SK-N-SH (cell line): ENCODE results near the gene CDH13. TPM values are rescaled to one million over a fixed set of nuclear protein-coding genes. Genes with fewer than 3 reads are reported as not detected.

Experiments
- CTCF ChIA-PET: fragments of 300-600, 350-600 bp; formaldehyde crosslinking; extraction: SDS; loops from one replicate; lab custom pipeline; 2021; lab: Yijun Ruan, JAX
- POLR2A ChIA-PET: fragments of 350-600 bp; sonication (Branson Sonifier 250); formaldehyde crosslinking; extraction: SDS; loops from one replicate; lab custom pipeline; 2020; ENCODE audit warnings: antibody characterized with exemption, inconsistent platforms; lab: Yijun Ruan, JAX
- DNase-seq: peaks from one replicate; pipeline ENCODE4 v3.0.0; 2012
- H2AFZ ChIP-seq: fragments of 200-600 bp; sonication (generic); 2 replicates; pipeline ENCODE4 v1.8.1; 2016; ENCODE audit warnings: antibody characterized with exemption, mild to moderate bottlenecking, low read depth
- H3F3A ChIP-seq: fragments of 200-600 bp; sonication (generic); replicated peaks from 2 replicates; pipeline ENCODE3; 2016; ENCODE audit warnings: antibody characterized with exemption, mild to moderate bottlenecking; ENCODE audit not compliant: insufficient read depth
- H3K27ac ChIP-seq, 2 experiments: fragments of 200-500 bp in 1 of 2; fragments of 200-600 bp in 1 of 2; sonication (Bioruptor generic) in 1 of 2; sonication (generic), shearing (Covaris generic) in 1 of 2; 2 replicates each; pipeline versions ENCODE4 v1.5.1 to v1.6.1; 2014 to 2016; ENCODE audit warnings: low read depth in 2 of 2, inconsistent platforms in 1 of 2, low read length in 1 of 2, mild to moderate bottlenecking in 1 of 2, mixed read lengths in 1 of 2
- H3K27me3 ChIP-seq: fragments of 200-600 bp; sonication (generic), shearing (Covaris generic); 2 replicates; pipeline ENCODE4 v1.6.1; 2016; ENCODE audit warnings: mixed run types; ENCODE audit not compliant: insufficient read depth
- H3K36me3 ChIP-seq, 2 experiments: fragments of 200-500 bp in 1 of 2; fragments of 200-600 bp in 1 of 2; sonication (Bioruptor generic) in 1 of 2; sonication (generic) in 1 of 2; replicated peaks in 1 of 2; 2 replicates each; pipeline versions ENCODE3 to v1.5.1; 2014 to 2016; ENCODE audit warnings: low read length in 1 of 2, mild to moderate bottlenecking in 1 of 2; ENCODE audit not compliant: insufficient read depth in 2 of 2, control insufficient read depth in 1 of 2
- H3K4me1 ChIP-seq, 2 experiments: fragments of 200-500 bp in 1 of 2; fragments of 200-600 bp in 1 of 2; sonication (Bioruptor generic) in 1 of 2; sonication (generic), shearing (Covaris generic) in 1 of 2; 2 replicates each; pipeline versions ENCODE4 v1.5.1 to v1.6.1; 2014 to 2016; ENCODE audit warnings: low read depth in 1 of 2, low read length in 1 of 2, mixed run types in 1 of 2; ENCODE audit not compliant: insufficient read depth in 2 of 2, control insufficient read depth in 1 of 2
- H3K4me2 ChIP-seq: fragments of 200-600 bp; sonication (generic), shearing (Covaris generic); 2 replicates; pipeline ENCODE4 v1.6.1; 2017; ENCODE audit warnings: mixed run types
- H3K4me3 ChIP-seq, 2 experiments: fragments of 200-500 bp in 1 of 2; fragments of 200-600 bp in 1 of 2; sonication (Bioruptor generic) in 1 of 2; sonication (generic), shearing (Covaris generic) in 1 of 2; 2 replicates each; pipeline versions ENCODE4 v1.5.1 to v1.8.1; 2014 to 2016; ENCODE audit warnings: low read depth in 2 of 2, inconsistent platforms in 1 of 2, low read length in 1 of 2, mild to moderate bottlenecking in 1 of 2, mixed read lengths in 1 of 2, moderate library complexity in 1 of 2
- H3K79me2 ChIP-seq: fragments of 200-600 bp; sonication (generic); 2 replicates; pipeline ENCODE4 v1.8.1; 2017; ENCODE audit warnings: mild to moderate bottlenecking; ENCODE audit not compliant: insufficient read depth
- H3K9ac ChIP-seq: fragments of 200-600 bp; sonication (generic); 2 replicates; pipeline ENCODE4 v1.6.1; 2017; ENCODE audit warnings: mixed run types
- H3K9me2 ChIP-seq: fragments of 200-600 bp; sonication (generic); 2 replicates; pipeline ENCODE4 v1.6.1; 2017; ENCODE audit warnings: mixed run types
- H3K9me3 ChIP-seq: fragments of 200-600 bp; sonication (generic); 2 replicates; pipeline ENCODE4 v1.6.1; 2017; ENCODE audit warnings: mixed run types, mild to moderate bottlenecking, moderate library complexity
- H4K20me1 ChIP-seq: fragments of 200-600 bp; sonication (generic); 2 replicates; pipeline ENCODE4 v1.6.1; 2017; ENCODE audit warnings: mild to moderate bottlenecking, mixed run types; ENCODE audit not compliant: insufficient read depth
- CTCF ChIP-seq: fragments of 200-600 bp; sonication (generic); IDR thresholded peaks from 2 replicates; pipeline ENCODE4 v1.6.1; 2017; ENCODE audit warnings: antibody characterized with exemption, mild to moderate bottlenecking, moderate library complexity
- EP300 ChIP-seq, 2 experiments: IDR thresholded peaks; 2 replicates each; pipeline versions ENCODE4 v1.4.0 to v1.6.1; 2012; ENCODE audit warnings: borderline replicate concordance in 1 of 2, low read depth in 1 of 2, low read length in 1 of 2
- EZH2phosphoT487 ChIP-seq: fragments of 200-600 bp; sonication (generic); IDR thresholded peaks from 2 replicates; pipeline ENCODE4 v1.6.1; 2017; ENCODE audit warnings: low read depth, mixed run types, mild to moderate bottlenecking, antibody characterized with exemption, moderate library complexity, borderline replicate concordance
- FOSL2 ChIP-seq: IDR thresholded peaks from 2 replicates; pipeline ENCODE4 v1.4.0; 2012; ENCODE audit warnings: low read depth, mild to moderate bottlenecking, moderate library complexity, borderline replicate concordance
- FOXJ3 ChIP-seq: sonication (generic); formaldehyde crosslinking; IDR thresholded peaks from 2 replicates; pipeline ENCODE4 v1.5.1; 2020; ENCODE audit warnings: mild to moderate bottlenecking, missing genetic modification reagents
- FOXM1 ChIP-seq: IDR thresholded peaks from 2 replicates; pipeline ENCODE4 v1.4.0; 2012; ENCODE audit warnings: low read depth, mild to moderate bottlenecking
- JUND ChIP-seq: IDR thresholded peaks from 2 replicates; pipeline ENCODE4 v1.4.0; 2012
- MEF2A ChIP-seq: IDR thresholded peaks from 2 replicates; pipeline ENCODE4 v1.4.0; 2012; ENCODE audit warnings: low read depth, borderline replicate concordance
- POLR2AphosphoS5 ChIP-seq: IDR thresholded peaks from 2 replicates; pipeline ENCODE4 v1.6.1; 2012; ENCODE audit warnings: low read depth, low read length
- REST ChIP-seq: IDR thresholded peaks from 2 replicates; pipeline ENCODE4 v1.6.1; 2012; ENCODE audit warnings: mild to moderate bottlenecking, low read depth, low read length, moderate library complexity
- RFX5 ChIP-seq: IDR thresholded peaks from 2 replicates; pipeline ENCODE4 v1.6.1; 2012; ENCODE audit warnings: mild to moderate bottlenecking, improper control_type of control experiment, low read length
- RXRA ChIP-seq: IDR thresholded peaks from 2 replicates; pipeline ENCODE4 v1.4.0; 2012; ENCODE audit warnings: low read depth, mild to moderate bottlenecking, borderline replicate concordance
- TAF1 ChIP-seq: IDR thresholded peaks from 2 replicates; pipeline ENCODE4 v1.6.1; 2012; ENCODE audit warnings: low read depth, mild to moderate bottlenecking, low read length, moderate library complexity, borderline replicate concordance
- TEAD4 ChIP-seq: IDR thresholded peaks from 2 replicates; pipeline ENCODE4 v1.4.0; 2012; ENCODE audit warnings: mild to moderate bottlenecking, borderline replicate concordance; ENCODE audit not compliant: insufficient read depth
- WGBS: methylation state at CpG from one replicate; pipeline ENCODE4 v1.1.6; 2017; ENCODE audit warnings: low lambda C conversion rate; 5-methylcytosine and 5-hydroxymethylcytosine counted together
- polyA plus RNA-seq, 3 experiments: library from polyadenylated mRNA; depleted of rRNA; stranded (reverse); fragments of >200 nt; gene quantifications; 2 replicates each; pipeline ENCODE4 v1.2.3, GENCODE V29; 2012

CDH13 gene
- polyA plus RNA-seq, 1 of the 3 experiments (the other 2 are of a cell fraction), result 93.0 TPM

GRCh38 chr16:82857693-82858365 is 231.1 kb downstream of the CDH13 start:
- Histone ChIP-seq H3K4me2 (no peak overlapping the region), H3K4me1 (no peaks in the 10 kb centered on the region), H4K20me1 (no peaks in the 10 kb centered on the region), H2AFZ (no peak overlapping the region), H3F3A (peaks cover 9% of the 10 kb centered on the region), H3K9me3 (no peaks in the 10 kb centered on the region), H3K9ac (no peak overlapping the region), H3K27me3 (no peaks in the 10 kb centered on the region), H3K9me2 (no peaks in the 10 kb centered on the region), H3K36me3 (peaks cover 0 to 4% of the 10 kb centered on the region in 2 experiments), H3K4me3 (no peak overlapping the region), H3K79me2 (no peaks in the 10 kb centered on the region), H3K27ac (no peak overlapping the region)
- 44% methylated on average over 6 of the region's 6 CpGs for WGBS
- no peak for DNase-seq
- CTCF ChIA-PET, result no interaction called here
- POLR2A ChIA-PET, result no interaction called here
- TF ChIP-seq MEF2A, result no peak
- TF ChIP-seq FOSL2, result no peak
- TF ChIP-seq TEAD4, result no peak
- no peak for TF ChIP-seq TAF1
- no peak for TF ChIP-seq POLR2AphosphoS5
- TF ChIP-seq FOXJ3 (CRISPR knock-in tag), result no peak
- no peak for TF ChIP-seq FOXM1
- no peak for TF ChIP-seq EP300 (IDR thresholded peaks at IDR 0.05; ENCODE audit: borderline replicate concordance in 1 of 2, low read depth in 1 of 2, low read length in 1 of 2)
- TF ChIP-seq RFX5, result no peak
- no peak for TF ChIP-seq EZH2phosphoT487
- TF ChIP-seq JUND, result no peak
- no peak for TF ChIP-seq CTCF
- no peak for TF ChIP-seq RXRA

- no peak overlapping the region for H2AFZ ChIP-seq
- ChIA-PET POLR2A (no interaction called here), CTCF (no interaction called here)
- no peaks in the 10 kb centered on the region for H4K20me1 ChIP-seq
- no peaks in the 10 kb centered on the region for H3K79me2 ChIP-seq
- no peaks in the 10 kb centered on the region for H3K27me3 ChIP-seq
- DNase-seq, result no peak
- no peak overlapping the region for H3K27ac ChIP-seq
- no peak overlapping the region for H3K4me2 ChIP-seq
- peaks cover 0 to 4% of the 10 kb centered on the region in 2 experiments for H3K36me3 ChIP-seq
- H3F3A ChIP-seq, result peaks cover 7% of the 10 kb centered on the region
- no peaks in the 10 kb centered on the region for H3K9me2 ChIP-seq
- H3K9me3 ChIP-seq, result no peaks in the 10 kb centered on the region
- no peak overlapping the region for H3K4me3 ChIP-seq
- WGBS, result 33% methylated on average over 6 of the region's 6 CpGs
- H3K4me1 ChIP-seq, result no peaks in the 10 kb centered on the region
- TF ChIP-seq EZH2phosphoT487 (no peak), REST (peak; percentile 96)
- H3K9ac ChIP-seq, result no peak overlapping the region
Measured at GRCh38 chr16:82859662-82860061, 232.9 kb downstream of the CDH13 start.
